DOHH2 (cell line): ENCODE data around the gene TMTC1.

Source experiments
- CTCF ChIP-seq: fragments of 200-600 bp; sonication (generic); IDR thresholded peaks from one replicate; pipeline ENCODE4 v1.5.1; 2014; ENCODE audit warnings: antibody characterized with exemption, mild to moderate bottlenecking, low read depth, low read length; ENCODE audit not compliant: poor library complexity, severe bottlenecking
- EZH2phosphoT487 ChIP-seq: fragments of 200-600 bp; sonication (generic); IDR thresholded peaks from 2 replicates; pipeline ENCODE4 v1.6.1; 2017; ENCODE audit warnings: borderline replicate concordance, mild to moderate bottlenecking, antibody characterized with exemption, low read length, moderate library complexity, mixed read lengths

GRCh38 chr12:29499235-29499634 lies 284.5 kb downstream of the TMTC1 start:
- TF ChIP-seq CTCF (no peak), EZH2phosphoT487 (no peak)
